A673 (cell line): ENCODE data around the gene PKD2.

Experiments
- EZH2 ChIP-seq: fragments of 200-600 bp; sonication (generic); IDR thresholded peaks from 2 replicates; pipeline ENCODE4 v1.6.1; 2017; ENCODE audit warnings: borderline replicate concordance, low read depth, mild to moderate bottlenecking, mixed read lengths, antibody characterized with exemption, low read length; ENCODE audit not compliant: poor library complexity, severe bottlenecking
- TF ChIP-seq, protein P1 (sequence below): fragments of 300-800, 200-600 bp; sonication (generic); conservative IDR thresholded peaks from 2 replicates; pipeline ENCODE4 v1.5.1; 2017; ENCODE audit warnings: low read depth, mild to moderate bottlenecking, antibody characterized with exemption, low read length, moderate library complexity, mixed read lengths

DNA sequence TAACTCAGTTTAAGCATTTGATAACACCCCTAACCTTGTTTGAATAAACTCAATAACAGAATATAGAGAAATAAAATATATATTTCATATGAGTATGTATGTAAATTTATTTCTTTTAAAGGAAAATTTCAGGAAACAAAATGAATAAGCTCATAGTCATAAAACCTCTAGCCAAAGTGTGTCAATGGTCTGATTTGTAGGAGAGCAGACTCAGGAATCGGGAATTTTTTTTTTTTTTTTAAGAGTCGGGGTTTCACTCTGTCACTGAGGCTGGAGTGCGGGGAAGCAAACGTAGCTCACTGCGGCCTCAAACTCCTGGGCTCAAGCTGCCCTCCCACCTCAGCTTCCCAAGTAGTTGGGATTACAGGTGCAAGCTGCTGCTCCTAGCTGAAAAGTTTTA, 2.4 kb downstream of the PKD2 start:
- TF ChIP-seq EZH2 = no peak
- TF ChIP-seq, protein P1, sequence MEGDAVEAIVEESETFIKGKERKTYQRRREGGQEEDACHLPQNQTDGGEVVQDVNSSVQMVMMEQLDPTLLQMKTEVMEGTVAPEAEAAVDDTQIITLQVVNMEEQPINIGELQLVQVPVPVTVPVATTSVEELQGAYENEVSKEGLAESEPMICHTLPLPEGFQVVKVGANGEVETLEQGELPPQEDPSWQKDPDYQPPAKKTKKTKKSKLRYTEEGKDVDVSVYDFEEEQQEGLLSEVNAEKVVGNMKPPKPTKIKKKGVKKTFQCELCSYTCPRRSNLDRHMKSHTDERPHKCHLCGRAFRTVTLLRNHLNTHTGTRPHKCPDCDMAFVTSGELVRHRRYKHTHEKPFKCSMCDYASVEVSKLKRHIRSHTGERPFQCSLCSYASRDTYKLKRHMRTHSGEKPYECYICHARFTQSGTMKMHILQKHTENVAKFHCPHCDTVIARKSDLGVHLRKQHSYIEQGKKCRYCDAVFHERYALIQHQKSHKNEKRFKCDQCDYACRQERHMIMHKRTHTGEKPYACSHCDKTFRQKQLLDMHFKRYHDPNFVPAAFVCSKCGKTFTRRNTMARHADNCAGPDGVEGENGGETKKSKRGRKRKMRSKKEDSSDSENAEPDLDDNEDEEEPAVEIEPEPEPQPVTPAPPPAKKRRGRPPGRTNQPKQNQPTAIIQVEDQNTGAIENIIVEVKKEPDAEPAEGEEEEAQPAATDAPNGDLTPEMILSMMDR = no peak
